Thyroid gland (tissue), 4 donors: ENCODE results near the gene MYADML2. TPM values are rescaled to one million over a fixed set of nuclear protein-coding genes. Genes with fewer than 3 reads are reported as not detected.

Experiments used
- DNase-seq, 2 donors: peaks; one replicate each; pipeline ENCODE4 v3.0.0-alpha.2; 2019
- H3K27ac ChIP-seq, 3 donors: fragments of 200-600 bp; sonication (generic); 1 replicate in 2 of 3; 2 replicates in 1 of 3; pipeline ENCODE4 v1.5.1; 2016 to 2019; ENCODE audit warnings: mild to moderate bottlenecking in 1 of 3, moderate library complexity in 1 of 3
- H3K27me3 ChIP-seq: fragments of 200-600 bp; sonication (generic); one replicate; pipeline ENCODE4 v1.5.1; 2019
- H3K36me3 ChIP-seq, 2 donors: fragments of 200-600 bp; sonication (generic); one replicate each; pipeline ENCODE4 v1.5.1; 2016 to 2019
- H3K4me1 ChIP-seq, 2 donors: fragments of 200-600 bp; sonication (generic); one replicate each; pipeline ENCODE4 v1.5.1; 2017 to 2019
- H3K4me3 ChIP-seq, 3 donors: fragments of 200-600 bp; sonication (generic); replicated peaks in 1 of 3; 1 replicate in 2 of 3; 2 replicates in 1 of 3; pipeline ENCODE4 v1.5.1; 2016; ENCODE audit warnings: mild to moderate bottlenecking in 1 of 3
- H3K9me3 ChIP-seq: fragments of 200-600 bp; sonication (generic); one replicate; pipeline ENCODE4 v1.5.1; 2017
- POLR2A ChIP-seq, 2 donors: fragments of 450-650 bp; IDR thresholded peaks; one replicate each; pipeline ENCODE4 v1.6.1; 2017; ENCODE audit warnings: antibody characterized with exemption in 2 of 2, mild to moderate bottlenecking in 2 of 2, moderate library complexity in 1 of 2
- WGBS, 2 donors: methylation state at CpG; one replicate each; pipeline ENCODE4 v1.1.5; 2017; 5-methylcytosine and 5-hydroxymethylcytosine counted together
- intact Hi-C: fragments of 100-400 bp; cut with DNase I; formaldehyde crosslinking; loops from one replicate; pipeline ENCODE4 v1.15.1; 2023
- total RNA-seq, 4 donors: library from RNA; depleted of rRNA; stranded (reverse); fragments of >200 nt; gene quantifications; one replicate each; pipeline ENCODE4 v1.2.3, GENCODE V29; 2016
- TF ChIP-seq, protein P1 (sequence below), 6 experiments: fragments of 200-600 bp in 3 of 6; fragments of 450-650 bp in 3 of 6; sonication (generic) in 3 of 6; IDR thresholded peaks; one replicate each; pipeline ENCODE4 v1.5.1; 2016 to 2019; ENCODE audit warnings: antibody characterized with exemption in 6 of 6, mild to moderate bottlenecking in 2 of 6, inconsistent platforms in 1 of 6, moderate library complexity in 1 of 6

The MYADML2 gene
- total RNA-seq, 4 donors from 2014 or later = not detected

DNA sequence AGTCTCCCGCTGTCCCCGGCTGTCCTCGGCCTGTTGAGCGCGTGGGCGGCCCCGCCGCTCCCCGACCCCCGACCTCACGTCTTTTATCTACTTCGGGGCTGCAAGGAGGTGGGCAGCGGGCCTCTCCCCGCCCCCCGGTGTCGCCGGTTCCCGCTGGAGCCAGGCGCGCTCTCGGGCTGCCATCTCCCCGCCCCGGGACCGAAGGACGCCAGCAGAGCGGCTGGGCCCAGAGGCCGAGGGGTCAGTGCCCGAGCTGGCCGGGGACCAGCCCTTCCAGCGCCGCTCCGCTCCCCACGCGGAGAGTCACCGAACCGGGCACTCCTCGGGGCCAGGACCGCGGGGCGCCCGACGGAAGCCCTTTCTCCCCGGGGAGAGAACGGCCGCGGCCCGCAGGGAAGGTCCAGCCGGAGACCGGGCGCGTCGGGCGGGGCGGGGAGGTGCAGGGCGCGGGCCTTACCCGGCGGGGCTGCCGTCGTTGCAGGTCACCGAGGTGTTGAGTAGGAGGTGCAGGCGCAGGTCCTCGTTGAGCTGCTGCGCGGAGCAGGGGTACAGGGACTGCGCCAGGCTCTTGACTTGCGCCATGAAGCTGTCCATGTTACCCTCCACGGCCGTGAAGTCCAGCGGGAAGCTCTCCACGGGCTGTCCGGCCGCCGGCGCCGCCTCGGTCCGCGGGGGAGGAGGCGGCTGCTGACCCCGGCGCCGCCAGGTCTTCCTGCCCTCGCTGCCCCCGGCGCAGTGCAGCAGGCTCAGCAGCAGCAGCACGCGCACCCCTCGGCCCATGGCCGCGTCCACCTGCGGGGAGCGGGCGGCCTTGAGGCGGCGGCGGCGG lies 13.3 kb upstream of the MYADML2 start:
- TF ChIP-seq, protein P1, sequence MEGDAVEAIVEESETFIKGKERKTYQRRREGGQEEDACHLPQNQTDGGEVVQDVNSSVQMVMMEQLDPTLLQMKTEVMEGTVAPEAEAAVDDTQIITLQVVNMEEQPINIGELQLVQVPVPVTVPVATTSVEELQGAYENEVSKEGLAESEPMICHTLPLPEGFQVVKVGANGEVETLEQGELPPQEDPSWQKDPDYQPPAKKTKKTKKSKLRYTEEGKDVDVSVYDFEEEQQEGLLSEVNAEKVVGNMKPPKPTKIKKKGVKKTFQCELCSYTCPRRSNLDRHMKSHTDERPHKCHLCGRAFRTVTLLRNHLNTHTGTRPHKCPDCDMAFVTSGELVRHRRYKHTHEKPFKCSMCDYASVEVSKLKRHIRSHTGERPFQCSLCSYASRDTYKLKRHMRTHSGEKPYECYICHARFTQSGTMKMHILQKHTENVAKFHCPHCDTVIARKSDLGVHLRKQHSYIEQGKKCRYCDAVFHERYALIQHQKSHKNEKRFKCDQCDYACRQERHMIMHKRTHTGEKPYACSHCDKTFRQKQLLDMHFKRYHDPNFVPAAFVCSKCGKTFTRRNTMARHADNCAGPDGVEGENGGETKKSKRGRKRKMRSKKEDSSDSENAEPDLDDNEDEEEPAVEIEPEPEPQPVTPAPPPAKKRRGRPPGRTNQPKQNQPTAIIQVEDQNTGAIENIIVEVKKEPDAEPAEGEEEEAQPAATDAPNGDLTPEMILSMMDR (IDR thresholded peaks at IDR 0.05) = no peak
- TF ChIP-seq POLR2A (IDR thresholded peaks at IDR 0.05) = no peak
- no peak for DNase-seq
- H3K27me3 ChIP-seq = peaks cover 25% of the 10 kb centered on the region
- 7 to 8% methylated on average over 5 to 6 of the region's 98 CpGs for WGBS, 2 donors
- no peak overlapping the region for H3K27ac ChIP-seq
- H3K4me3 ChIP-seq = peak overlapping the region in 1 of 3 donors; percentile 24
- peaks cover 6 to 23% of the 10 kb centered on the region in 2 donors for H3K4me1 ChIP-seq
- H3K36me3 ChIP-seq = no peaks in the 10 kb centered on the region
- H3K9me3 ChIP-seq = no peaks in the 10 kb centered on the region
- intact Hi-C loops = no loop called here

DNA sequence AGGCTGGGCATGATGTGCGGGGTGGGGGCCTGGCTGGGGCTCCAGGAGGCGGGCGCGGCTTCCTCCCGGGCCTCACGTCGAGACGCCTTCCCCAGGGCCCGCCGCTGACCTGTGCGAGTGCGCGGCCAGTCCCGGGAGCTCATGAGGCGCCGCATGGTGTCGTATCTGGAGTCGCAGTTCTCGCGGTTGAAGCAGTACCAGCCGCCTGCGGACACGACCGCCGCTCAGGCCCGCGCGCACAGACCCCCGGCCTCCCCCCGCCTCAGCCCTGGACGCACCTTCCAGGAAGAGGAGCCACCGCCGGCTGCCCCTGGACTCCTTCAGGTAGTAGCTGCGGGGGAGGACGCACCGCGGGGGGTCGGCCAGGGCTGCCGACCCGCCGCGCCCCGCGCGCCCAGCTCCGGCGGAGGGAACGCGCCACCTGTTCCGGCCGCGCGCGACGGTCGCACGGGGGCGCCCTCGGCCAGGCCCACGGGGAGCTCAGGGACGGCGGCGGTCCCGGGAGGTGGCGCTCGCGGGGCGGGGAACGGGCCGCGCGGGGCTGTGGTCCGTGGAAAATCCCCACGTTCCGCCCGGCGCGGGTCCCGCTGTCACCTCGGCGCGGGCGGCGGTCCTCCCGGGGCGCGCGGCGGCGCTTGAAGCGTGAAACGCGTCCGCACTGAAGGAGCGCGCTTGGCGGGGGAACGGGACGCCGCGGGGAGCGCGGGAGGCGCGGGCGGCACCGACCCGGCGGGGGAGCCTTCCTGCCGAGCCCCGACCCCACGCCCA lies 12.5 kb upstream of the MYADML2 start:
- Histone ChIP-seq H3K9me3 (no peaks in the 10 kb centered on the region), H3K36me3 (no peaks in the 10 kb centered on the region), H3K4me1 (peaks cover 6 to 23% of the 10 kb centered on the region in 2 donors), H3K4me3 (peak overlapping the region in 1 of 3 donors; percentile 24), H3K27me3 (peaks cover 25% of the 10 kb centered on the region), H3K27ac (no peak overlapping the region)
- intact Hi-C loops = loop anchor here (2.0 to 5.0 kb wide), 2 partner anchors 61 to 193 kb away; no protein-coding TSS in a partner anchor
- DNase-seq = peak; percentile 64 to 73
- 2% methylated on average over 10 of the region's 112 CpGs; no CpG with 5 or more reads in 1 of the 2 donors for WGBS, 2 donors
- TF ChIP-seq POLR2A (IDR thresholded peaks at IDR 0.05) = no peak
- TF ChIP-seq, protein P1 (IDR thresholded peaks at IDR 0.05) = peak in 4 of 6 experiments; percentile 50 to 99 (median 98)

DNA sequence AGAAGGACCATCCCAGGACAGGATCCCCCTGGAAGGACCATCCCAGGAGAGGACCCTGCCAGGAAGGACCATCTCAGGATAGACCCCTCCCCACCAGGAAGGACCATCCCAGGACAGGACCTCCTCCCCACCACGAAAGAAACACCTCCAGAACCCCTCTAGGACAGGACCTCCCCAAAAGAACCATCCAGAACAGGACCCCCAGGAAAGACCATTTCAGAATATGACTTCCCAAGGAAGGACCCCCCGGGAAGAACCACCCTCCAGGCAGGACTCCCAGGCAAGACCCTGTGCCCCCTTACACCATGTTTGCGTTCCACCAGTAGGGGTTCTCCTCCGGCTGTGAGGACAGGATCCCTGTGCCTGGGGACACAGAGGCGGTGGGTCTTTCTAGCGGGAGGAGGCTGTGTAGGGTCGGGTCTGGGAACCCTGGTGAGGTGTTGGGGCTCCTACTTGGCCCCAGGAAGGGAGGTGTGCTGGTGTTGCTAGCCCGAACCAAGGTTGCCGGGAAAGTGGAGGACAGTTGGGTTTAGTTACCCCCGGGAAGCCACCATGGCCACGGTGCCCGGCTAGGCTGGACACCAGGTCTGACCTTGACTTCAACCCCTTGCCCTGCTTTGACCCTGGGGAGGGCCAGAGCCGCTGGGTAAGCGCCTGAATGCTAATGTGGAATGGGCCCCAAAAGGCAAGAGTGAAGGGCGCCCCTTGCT lies 11.8 kb upstream of the MYADML2 start:
- Histone ChIP-seq H3K27ac (no peak overlapping the region), H3K27me3 (peaks cover 25% of the 10 kb centered on the region), H3K36me3 (no peaks in the 10 kb centered on the region), H3K4me1 (peaks cover 6 to 23% of the 10 kb centered on the region in 2 donors), H3K9me3 (no peaks in the 10 kb centered on the region), H3K4me3 (no peak overlapping the region)
- intact Hi-C loops = loop anchor here (2.0 to 5.0 kb wide), 2 partner anchors 62 to 194 kb away; no protein-coding TSS in a partner anchor
- TF ChIP-seq POLR2A (IDR thresholded peaks at IDR 0.05) = no peak
- TF ChIP-seq, protein P1 (IDR thresholded peaks at IDR 0.05) = no peak
- WGBS, 2 donors = 52 to 63% methylated on average over 9 to 10 of the region's 15 CpGs
- no peak for DNase-seq

DNA sequence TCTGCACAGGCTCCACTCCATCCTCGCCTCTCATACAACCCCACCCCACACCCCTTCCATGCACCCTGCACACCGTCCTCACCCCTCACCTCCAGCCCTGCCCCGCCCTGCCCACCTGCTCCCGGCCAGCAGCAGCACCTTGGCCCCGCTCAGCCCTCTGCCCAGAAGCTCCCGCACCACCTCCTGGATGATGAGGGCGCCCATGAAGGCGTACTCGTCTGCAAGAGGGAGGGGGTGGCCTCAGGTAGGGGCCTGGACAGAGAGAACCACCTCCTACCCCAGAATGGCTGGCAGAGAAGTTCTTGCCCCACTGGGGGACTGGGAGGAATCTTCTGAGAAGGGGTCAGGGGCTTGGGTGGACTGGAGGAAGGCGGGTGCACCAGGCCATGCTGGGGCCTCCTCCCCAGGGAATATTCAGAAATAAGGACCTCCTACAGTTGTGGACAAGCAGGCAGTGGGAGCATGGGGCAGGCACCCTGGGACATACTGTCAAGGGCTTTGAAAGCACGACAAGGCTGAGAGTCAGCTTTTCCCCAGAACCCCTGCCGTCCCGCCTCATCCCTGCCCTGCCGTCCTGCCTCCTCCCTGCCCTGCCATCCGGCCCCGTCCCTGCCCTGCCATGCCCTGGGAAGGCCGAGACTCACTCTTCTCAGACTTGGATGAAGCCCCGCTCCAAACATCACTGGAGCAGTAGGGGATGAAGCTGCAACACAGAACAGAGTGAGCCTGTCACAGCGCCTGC lies 10.8 kb upstream of the MYADML2 start:
- H3K4me3 ChIP-seq = no peak overlapping the region
- H3K9me3 ChIP-seq = no peaks in the 10 kb centered on the region
- no peak overlapping the region for H3K27ac ChIP-seq
- H3K36me3 ChIP-seq = no peaks in the 10 kb centered on the region
- intact Hi-C loops = loop anchor here (2.0 to 5.0 kb wide), 2 partner anchors 63 to 194 kb away; no protein-coding TSS in a partner anchor
- peaks cover 25% of the 10 kb centered on the region for H3K27me3 ChIP-seq
- peaks cover 6 to 23% of the 10 kb centered on the region in 2 donors for H3K4me1 ChIP-seq
- TF ChIP-seq POLR2A (IDR thresholded peaks at IDR 0.05) = no peak
- TF ChIP-seq, protein P1 (IDR thresholded peaks at IDR 0.05) = no peak
- DNase-seq = no peak
- 76 to 88% methylated on average over 11 to 14 of the region's 19 CpGs for WGBS, 2 donors
